Measurements from ENCODE around the gene GABRB3.

DNA sequence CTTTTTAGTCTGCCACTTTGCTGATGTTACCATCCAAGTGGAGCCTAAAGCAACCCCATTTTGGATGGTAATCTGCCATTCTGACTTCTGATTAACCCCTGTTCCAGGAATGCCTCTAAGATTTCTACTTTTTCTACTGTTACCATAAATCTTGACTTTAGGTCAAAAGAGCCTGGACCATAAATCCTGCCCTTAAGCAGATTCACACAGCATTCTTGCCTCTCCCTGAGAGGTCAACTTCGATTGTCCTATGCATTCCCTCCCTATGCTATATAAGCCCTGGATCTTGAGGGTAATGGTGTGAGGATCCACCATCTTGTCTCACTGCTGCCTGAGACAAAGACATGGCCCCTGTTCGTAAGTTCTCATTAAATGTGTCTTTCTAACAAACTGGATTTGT, 177.3 kb downstream of the GABRB3 start:
- no peak for TF ChIP-seq ZFP30 (CRISPR knock-in tag; IDR thresholded peaks at IDR 0.05)
- TF ChIP-seq BACH2 (CRISPR knock-in tag; IDR thresholded peaks at IDR 0.05; ENCODE audit: borderline replicate concordance) = no peak
- TF ChIP-seq ARNTL (CRISPR knock-in tag; IDR thresholded peaks at IDR 0.05; ENCODE audit: borderline replicate concordance, low read depth) = no peak
- TF ChIP-seq RARB (CRISPR knock-in tag; IDR thresholded peaks at IDR 0.05) = no peak
- no peak for TF ChIP-seq ZNF70 (CRISPR knock-in tag; IDR thresholded peaks at IDR 0.05)
- TF ChIP-seq, protein P1, sequence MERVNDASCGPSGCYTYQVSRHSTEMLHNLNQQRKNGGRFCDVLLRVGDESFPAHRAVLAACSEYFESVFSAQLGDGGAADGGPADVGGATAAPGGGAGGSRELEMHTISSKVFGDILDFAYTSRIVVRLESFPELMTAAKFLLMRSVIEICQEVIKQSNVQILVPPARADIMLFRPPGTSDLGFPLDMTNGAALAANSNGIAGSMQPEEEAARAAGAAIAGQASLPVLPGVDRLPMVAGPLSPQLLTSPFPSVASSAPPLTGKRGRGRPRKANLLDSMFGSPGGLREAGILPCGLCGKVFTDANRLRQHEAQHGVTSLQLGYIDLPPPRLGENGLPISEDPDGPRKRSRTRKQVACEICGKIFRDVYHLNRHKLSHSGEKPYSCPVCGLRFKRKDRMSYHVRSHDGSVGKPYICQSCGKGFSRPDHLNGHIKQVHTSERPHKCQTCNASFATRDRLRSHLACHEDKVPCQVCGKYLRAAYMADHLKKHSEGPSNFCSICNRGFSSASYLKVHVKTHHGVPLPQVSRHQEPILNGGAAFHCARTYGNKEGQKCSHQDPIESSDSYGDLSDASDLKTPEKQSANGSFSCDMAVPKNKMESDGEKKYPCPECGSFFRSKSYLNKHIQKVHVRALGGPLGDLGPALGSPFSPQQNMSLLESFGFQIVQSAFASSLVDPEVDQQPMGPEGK (CRISPR knock-in tag; IDR thresholded peaks at IDR 0.05; ENCODE audit: borderline replicate concordance) = no peak
- no peak for TF ChIP-seq ZC3H10 (CRISPR knock-in tag; IDR thresholded peaks at IDR 0.05)

All from SK-N-SH treated with all-trans-retinoic acid at 6 μM for 48 hours (cell line).